NCI-H1436 (cell line): Measurements from ENCODE around the gene CD101.

Experiments
- DNase-seq: peaks from one replicate; lab custom pipeline; 2025; lab: John Stamatoyannopoulos, UW

The CD101 gene

DNA sequence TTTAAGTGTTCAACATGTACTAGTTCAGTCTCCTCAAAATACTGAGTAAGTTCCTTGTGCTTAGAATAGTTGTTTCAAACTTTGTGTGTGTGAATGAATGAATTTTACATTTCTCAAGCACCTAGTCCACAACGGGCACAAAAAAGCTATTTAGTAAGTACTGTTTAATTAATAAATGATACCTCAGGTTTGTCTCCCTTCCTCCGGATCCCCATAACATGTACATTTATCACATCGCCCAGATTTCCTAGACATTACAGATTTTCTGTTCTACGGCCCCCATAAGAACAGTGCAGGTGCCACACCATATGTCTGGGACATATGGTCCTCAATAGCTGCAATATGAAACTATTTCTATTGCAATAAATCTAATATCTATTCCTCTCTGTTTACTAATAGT is 57.2 kb downstream of the CD101 start:
- no peak for DNase-seq

DNA sequence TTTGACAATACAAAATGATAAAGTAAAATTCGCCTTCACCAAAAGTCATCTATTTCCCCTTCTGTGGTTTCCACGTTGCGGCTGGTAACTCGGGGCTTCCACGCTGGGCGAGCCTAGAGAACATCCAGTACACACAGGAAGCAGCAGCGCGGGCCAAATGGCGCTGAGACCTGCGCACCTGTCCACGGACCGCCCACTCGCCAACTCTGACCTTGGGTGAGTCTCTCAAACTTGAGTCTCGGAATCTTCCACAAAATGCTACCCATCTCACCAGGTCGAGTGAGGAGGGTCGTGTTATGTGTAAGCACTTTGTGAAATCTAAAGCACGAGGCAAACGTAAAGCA is 57.7 kb downstream of the CD101 start:
- DNase-seq, result peak; percentile 34

DNA sequence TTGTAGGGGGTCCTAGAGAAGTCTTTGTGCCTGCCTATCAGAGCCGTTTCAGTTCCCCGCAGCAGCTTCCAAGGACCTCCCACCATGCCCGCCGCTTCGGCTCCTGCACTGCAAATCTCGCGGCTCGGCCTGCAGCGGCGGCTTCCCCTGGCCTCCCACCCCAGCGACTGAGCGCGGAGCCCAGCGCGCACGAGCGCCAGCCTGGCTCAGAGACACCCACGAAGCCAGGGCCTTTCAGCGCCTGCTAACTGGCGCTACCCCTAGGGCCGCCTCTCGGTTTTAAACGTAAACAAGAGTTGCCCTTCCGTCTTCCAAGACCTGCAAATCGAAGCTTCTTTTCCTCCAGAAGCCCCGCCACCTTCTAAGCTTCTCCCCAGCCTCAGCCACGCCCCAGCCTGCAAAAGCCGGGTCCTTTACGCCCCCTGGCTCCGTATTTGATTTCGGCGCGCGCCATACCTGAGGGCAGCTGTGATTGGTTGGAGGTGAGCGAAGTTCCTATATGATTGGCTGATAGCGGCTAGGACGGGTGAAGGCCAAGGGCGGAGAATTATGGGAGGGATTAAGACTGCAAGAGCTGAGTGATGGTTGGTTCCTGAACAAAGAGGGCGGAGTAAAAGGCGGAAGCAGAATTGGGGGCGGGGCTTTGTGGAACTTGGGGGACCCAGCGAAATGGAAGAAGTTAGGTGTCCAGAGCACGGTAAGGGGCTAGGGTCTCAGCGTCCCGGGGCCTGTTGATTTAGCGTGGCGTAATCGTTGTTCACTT is 58.3 kb downstream of the CD101 start, which contains the start of gene TTF2:
Gene TTF2 (plus strand): TSS at position 649 of the 763 bp plus-strand sequence. CDS start 21 bp downstream, at position 670.
- peak; percentile 99 for DNase-seq

DNA sequence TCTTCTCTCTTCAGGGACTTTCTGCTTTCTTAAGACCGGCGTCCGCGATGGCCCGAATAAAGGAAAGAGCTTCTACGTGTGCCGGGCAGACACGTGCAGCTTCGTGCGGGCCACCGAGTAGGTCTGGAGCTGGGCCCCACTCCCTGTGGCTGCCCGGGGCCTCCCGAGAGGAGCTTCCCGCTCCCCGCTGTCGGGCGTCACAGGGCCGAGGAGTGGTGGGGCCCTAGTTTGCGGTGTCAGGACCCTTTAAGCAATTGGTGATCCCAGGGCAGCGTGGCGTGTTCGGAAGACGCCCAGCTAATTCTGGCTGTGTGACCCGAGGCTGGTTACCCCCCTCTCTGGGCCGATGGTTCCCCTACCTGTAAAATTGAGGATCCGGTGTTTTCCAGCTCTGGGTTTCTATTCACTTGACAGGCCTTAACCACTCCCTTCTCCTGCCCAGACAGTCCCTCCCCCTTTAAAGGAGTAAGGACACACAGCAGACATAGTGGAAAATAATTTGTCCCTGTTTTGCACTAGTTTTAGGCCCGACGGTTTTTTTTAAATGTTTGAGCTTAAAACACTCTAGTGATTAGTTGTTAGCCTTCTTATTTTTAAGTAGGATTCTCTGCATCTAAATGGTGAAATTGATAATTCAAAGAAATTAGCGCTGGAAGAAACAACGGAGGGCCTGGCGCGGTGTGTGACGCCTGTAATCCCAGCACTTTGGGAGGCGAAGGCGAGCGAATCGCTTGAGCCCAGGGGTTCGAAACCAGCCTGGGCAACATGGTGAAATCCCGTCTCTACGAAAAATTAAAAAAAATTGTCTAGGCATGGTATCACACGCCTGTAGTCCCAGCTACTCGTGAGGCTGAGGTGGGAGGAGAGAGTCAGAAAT is 59.1 kb downstream of the CD101 start:
- DNase-seq, result peak; percentile 9

DNA sequence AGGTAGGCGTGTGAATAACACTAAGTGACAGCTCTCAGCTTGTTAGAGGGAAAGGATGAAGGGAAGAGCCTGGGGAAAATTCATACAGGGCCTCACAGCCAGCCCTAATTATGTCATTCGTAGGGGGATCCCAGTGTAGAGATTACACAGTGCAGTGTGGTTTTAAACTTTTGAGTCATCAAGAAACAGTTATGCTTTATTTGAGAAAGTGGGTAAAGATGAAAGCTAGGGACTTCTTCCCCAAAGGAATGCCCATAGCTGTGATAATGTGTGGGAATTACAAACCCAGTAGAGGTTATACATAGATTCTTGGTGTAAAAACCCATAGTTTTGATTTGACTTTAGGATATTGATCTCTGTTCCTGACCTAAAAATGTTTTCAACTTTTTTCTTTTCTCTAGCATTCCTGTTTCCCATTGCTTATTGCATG is 60.4 kb downstream of the CD101 start:
- DNase-seq, result no peak

DNA sequence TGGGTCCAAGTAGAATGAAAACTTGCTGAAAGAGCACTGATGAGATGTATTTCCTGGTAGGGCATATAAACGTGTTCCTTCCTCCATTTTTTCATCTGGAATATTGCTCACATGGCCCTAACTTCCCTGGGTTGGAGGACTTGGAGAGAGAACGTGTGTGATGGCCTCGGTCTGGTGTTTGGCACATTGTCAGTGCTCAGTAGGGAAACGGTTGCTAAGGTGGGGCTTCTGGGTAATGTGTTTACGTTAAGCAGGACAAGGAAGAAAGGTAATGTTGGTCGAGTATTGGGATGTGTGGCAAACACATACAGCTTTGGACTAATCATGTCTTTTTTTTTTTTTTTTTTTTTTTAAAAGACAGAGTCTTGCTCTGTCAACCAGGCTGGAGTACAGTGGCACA is 64.8 kb downstream of the CD101 start:
- DNase-seq, result no peak

DNA sequence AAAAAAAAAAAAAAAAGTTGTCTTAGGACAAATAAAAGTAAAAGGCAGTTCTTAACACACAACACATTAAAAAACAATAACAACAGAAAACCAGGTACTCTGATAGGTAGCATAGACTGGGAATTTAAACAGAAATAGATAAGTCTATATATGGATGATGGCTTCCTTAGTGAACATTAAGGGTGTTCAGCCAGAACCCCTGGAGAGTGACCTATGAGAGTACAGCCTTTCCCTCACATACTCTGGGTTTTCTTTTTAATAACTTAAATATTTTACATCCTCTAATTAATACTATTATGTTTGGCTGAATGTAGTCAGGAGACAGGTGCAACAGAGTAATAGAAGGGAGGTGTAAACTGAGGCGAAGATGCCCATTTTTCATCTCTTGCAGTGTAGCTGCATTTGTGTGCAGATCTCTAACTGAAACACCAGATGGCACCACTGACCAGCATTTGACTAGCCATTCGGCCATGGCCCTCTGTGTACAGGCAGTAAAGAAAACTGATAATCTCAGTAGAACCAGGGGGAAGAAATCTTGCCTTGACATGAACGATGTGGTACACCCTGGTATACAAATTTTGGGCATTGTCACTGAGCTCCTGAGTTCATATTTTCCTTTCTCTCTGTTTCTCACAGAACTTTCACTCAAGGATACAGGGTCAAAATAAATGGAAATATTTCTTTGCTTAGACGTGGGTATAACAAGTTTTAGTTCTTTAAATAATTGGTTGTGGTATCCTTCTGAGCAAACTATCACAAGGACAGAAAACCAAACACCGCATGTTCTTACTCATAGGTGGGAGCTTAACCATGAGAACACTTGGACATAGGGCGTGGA is 66.2 kb downstream of the CD101 start:
- peak; percentile 23 for DNase-seq

DNA sequence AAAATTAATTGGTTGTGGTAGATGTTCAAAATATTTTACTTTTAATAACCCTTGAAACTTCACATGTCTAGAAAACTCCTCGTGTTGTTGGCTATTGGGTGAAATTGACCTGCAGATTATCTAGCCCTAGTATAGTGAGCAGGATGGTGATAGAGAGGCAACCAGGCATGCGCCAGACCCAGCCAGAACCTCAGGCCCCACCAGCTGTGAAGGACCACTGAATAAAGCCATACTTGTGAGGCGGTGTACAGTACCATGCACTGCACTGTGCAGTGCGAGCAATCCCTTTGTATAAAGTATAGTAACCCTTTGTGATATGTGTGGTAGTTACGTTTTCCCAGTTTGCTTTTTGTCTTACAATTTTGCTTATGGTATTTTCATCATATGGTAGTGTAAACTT is 67.0 kb downstream of the CD101 start:
- DNase-seq, result no peak

DNA sequence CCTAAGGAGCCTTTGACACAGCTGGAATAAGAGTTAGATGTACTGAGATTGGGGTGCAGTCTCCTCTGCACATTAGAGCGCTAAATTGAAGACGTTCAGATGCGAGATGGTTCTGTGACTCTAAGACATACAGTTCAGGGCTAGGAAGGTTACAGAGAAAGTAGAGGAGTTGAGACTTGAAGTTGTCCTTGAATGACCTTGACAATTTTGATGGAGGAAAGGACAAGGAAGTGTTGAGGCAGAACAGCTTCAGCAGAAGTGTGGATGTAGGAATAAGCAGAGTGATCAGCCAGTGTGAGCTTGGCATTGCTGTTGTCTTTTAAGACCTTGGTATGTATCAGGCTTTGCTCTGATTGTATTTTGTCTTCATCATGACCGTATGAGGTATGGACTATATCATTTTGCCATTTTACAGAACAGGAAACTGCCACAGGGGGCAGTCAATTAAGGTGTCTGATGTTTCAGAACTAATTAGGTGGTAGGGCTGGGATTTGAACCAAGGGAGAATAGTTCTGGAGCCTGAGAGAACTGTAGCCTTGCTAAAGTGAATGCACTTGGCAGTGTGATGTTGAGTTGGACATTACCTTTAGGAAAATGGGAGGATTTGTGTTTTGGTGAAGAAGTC is 67.8 kb downstream of the CD101 start:
- no peak for DNase-seq

DNA sequence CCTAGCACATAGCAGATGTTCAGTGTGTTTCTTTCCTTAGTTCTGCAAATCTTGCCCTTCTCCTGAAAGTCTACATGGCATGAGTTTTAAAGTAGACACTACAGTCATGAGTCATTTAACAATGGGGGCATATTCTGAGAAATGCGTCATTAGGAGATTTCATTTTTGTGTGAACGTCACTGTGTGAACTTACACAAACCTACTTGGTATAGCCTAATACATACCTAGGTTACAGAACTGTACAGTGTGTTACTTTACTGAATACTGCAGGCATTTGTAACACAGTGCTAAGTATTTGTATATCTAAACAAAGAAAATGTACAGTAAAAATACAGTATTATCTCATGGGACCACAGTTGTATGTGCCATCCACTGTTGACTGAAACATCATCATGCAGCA is 68.6 kb downstream of the CD101 start:
- DNase-seq, result no peak

DNA sequence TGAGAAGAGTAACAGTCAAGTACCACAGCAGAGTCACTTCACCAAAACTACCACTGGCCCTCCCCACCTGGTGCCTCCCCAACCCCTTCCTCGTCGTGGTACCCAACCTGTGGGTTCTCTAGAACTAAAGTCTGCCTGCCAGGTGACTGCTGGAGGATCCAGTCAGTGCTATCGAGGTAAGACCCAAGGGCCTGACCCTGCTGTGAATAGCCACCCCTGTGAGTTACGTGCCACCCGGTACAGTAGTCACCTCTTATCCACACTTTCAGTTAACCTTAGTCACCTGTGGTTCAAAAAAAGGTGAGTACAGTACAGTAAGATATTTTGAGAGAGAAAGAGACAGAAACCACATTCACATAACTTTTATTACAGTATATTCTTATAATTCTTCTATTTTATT is 75.1 kb downstream of the CD101 start:
- DNase-seq, result no peak

DNA sequence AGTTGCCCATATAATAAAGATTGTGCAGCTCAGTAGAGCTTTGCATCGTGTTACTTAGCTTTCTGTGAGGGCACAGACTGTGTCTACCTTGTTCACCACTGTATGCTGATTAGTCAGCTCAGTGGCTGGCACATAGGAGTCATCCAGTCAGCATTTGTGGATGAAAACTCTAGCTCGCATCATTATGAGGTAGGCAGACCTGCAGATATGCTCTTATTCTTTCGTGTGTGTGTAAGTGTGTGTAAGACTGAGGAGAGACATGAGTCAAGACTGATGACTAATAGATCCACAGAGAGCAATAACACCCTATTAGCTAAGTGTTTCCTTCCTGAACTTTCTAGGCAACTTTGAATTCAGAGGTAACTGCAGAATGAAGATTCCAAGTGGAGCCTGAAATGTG is 75.7 kb downstream of the CD101 start:
- DNase-seq, result no peak

DNA sequence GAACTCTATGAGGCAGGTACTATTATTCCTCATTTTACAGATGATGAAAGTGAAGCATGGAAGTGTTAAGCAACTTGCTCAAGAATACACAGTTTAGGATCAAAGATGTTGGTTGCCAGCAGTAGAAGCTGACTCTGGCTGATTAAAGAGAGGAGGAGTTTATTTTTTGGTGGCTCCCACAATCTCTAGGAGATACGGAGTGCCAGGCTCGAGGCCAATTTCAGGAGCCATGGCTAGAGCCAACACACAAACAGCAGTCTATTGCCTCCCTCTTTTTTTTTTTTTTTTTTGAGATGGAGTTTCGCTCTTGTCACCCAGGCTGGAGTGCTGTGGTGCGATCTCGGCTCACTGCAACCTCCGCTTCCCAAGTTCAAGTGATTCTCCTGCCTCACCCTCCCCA is 78.2 kb downstream of the CD101 start:
- DNase-seq, result no peak

DNA sequence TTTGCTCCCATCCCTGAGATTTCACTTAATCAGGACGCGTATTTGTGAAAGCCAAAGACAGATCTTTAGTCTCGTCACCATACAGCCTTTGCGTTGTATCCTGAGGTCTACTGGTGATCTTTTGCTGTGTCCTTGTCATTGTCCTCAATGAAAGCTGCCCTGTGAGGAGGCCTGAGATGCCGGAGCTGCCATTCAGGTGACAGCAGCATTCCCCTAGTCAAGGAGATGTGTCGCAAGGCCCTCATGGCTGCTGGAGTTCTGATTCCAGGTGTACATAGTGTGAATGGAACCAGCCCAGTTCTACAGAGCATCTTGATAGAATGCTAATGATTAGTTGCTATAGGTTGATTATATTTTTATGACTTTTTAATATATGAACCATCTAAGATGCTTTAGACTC is 82.7 kb downstream of the CD101 start:
- DNase-seq, result no peak
